SW480 (cell line): ENCODE data around the gene KIF18B.

Experiments used
- DNase-seq: peaks from one replicate; pipeline ENCODE4 v3.0.0-alpha.2; 2016; ENCODE audit warnings: low spot score

The KIF18B gene

GRCh38 chr17:44947461-44948314 is at the start of gene KIF18B:
TSS of gene KIF18B (minus strand) at chr17:44947773. CDS start at chr17:44936344, 11,429 bp downstream.
- peak; percentile 97 for DNase-seq

GRCh38 chr17:44996304-44996703 is 48.7 kb upstream of the KIF18B start:
- DNase-seq = no peak

- DNase-seq = no peak
Observed at GRCh38 chr17:44995436-44996001, 47.9 kb upstream of the KIF18B start.

- no peak for DNase-seq
Observed at GRCh38 chr17:44992242-44992939, 44.8 kb upstream of the KIF18B start.

GRCh38 chr17:44990994-44991393 is 43.4 kb upstream of the KIF18B start:
- no peak for DNase-seq

GRCh38 chr17:44989552-44990138 is 42.1 kb upstream of the KIF18B start:
- no peak for DNase-seq

- no peak for DNase-seq
Observed at GRCh38 chr17:44988044-44988942, 40.7 kb upstream of the KIF18B start.

GRCh38 chr17:44983563-44983962 is 36.0 kb upstream of the KIF18B start:
- no peak for DNase-seq

- DNase-seq = no peak
Observed at GRCh38 chr17:44982113-44982702, 34.6 kb upstream of the KIF18B start.

GRCh38 chr17:44981221-44981968 is 33.8 kb upstream of the KIF18B start:
- DNase-seq = peak; percentile 46

GRCh38 chr17:44979426-44979995 is 31.9 kb upstream of the KIF18B start:
- no peak for DNase-seq

- no peak for DNase-seq
Observed at GRCh38 chr17:44978807-44979206, 31.2 kb upstream of the KIF18B start.

GRCh38 chr17:44977814-44978550 is 30.4 kb upstream of the KIF18B start:
- DNase-seq = no peak

GRCh38 chr17:44977065-44977464 is 29.5 kb upstream of the KIF18B start:
- no peak for DNase-seq

- DNase-seq = no peak
Observed at GRCh38 chr17:44976206-44976605, 28.6 kb upstream of the KIF18B start.

- no peak for DNase-seq
Observed at GRCh38 chr17:44972953-44973352, 25.4 kb upstream of the KIF18B start.

GRCh38 chr17:44971776-44972483 is 24.4 kb upstream of the KIF18B start:
- DNase-seq = peak; percentile 41

GRCh38 chr17:44970136-44970741 is 22.7 kb upstream of the KIF18B start:
- DNase-seq = no peak
